ENCODE results near the gene XRCC3.

XRCC3 gene

DNA sequence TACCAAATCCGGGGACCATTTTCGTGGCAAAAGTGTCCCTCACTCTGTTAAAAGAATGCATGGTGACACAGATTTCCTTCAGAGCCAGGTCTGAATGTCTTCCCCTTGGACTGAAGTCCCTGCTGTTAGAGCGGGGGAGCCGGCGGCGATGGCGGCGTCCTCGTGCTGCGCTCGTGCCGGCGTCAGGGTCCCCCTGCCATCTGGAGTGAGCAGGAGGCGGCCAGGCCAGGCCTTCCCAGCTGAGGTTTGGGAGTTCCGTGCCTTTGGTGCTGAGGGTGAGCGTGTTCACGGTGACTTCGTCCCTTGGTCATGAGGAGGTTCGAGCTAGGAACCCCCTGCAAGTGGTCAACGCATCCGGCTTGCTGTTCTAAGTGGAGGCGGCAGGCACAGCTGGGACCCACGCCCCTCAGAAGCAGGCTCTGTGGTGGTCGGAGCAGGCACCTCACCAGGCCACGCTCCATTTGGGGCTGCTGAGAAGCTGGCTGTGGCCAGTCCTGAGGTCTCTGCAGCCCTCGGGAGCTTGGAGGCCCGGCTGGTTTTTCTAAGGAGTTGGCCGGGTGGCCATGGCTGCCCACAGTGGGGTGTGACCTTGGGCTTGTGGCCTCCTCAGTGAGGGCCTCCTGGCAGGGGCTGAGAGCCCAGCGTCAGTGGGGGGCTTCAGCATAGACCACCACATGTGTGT, 9.9 kb upstream of the XRCC3 start:
- DNase-seq = no peak

DNA sequence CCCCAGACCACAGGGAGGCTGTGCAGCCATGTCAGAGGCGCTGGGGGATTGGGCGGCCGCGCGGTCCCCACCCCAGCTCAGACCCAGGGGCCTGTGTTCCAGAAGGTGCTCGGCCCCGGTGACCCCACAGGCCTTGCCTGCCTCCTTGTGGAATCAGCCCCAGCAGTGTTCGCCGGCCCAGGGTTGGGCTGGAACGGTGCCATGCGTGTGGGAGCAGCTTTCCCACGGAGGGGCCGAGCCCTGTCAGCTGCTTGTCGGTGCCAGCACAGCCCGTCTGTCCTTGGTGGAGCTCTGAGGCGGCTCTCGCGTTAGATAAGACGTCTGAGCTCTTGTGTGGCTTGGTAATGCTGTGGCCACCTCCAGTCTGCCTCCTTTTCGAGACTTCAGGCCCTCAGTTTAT, 8.9 kb upstream of the XRCC3 start:
- no peak for DNase-seq

DNA sequence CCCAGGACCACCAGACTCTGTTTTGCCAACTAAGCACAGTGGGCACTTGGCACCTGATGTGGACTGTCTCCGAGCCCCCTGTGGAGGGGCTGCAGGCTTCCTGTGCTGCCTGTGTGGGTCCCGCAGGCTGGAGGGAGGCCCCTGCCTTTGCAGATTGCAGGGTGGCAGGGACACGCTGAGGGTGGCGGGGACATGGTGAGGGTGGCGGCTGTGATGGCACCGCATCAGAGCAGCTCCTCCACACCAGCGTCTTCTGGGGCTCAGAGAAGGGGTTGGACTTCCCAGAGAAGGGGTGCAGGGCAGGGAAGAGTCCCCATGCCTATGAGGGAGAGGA, 8.5 kb upstream of the XRCC3 start:
- DNase-seq = no peak

DNA sequence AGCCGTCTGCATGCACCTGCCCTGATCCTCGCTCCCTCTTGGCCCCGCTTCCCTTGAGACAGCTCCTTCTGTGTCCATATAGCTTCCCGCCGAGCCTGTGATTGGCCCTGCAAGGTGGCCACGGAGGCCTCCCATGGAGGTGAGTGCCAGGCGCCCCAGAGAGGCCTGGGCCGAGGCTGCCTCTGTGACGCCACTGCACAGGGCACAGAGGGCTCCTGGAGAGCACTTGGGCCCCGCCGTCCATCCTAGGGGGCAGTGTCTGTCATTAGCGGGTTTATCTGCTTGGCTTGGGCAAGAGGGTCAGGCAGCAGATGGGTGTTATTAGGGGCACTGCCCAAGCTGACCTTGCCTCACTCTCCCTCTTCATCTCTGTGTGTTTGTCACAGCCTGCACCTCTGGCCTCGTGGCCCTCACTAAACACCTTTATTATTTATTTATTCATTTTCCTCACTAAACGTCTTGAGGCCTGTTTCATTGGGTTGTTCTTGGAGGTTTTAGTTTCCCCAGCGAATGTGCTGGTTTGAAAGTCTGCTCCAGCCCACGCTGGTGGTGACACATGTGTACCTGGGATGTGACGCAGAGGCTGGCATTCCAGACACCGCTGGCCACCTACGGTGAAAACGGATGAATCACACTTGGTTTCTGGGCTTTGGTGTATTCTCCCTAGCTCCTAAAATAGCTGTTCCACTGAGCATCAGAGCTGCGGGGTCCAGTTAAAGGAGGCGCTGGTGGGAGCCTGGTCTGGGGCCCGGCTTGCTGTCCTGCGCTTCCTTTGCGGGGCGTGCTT, 6.3 kb upstream of the XRCC3 start:
- DNase-seq = no peak

DNA sequence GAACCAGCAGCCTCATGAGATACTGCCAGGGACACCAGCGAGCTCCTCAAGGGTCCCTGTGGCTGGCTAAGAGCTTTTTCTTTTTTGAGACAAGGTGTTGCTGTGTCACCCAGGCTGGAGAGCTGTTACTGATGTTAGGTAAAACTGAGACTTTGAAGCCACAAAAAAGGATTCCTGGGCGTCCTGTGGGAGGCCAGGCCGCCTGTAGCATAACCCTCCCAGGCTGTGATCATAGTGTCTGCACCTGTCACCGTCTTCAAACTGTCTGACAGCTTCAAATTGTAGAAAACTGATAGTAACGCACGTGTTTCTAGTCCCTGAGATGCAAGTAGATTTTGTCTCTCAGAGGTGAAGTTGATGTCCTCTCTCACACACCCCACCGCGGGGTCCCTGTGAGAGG, 4.5 kb upstream of the XRCC3 start:
- no peak for DNase-seq

DNA sequence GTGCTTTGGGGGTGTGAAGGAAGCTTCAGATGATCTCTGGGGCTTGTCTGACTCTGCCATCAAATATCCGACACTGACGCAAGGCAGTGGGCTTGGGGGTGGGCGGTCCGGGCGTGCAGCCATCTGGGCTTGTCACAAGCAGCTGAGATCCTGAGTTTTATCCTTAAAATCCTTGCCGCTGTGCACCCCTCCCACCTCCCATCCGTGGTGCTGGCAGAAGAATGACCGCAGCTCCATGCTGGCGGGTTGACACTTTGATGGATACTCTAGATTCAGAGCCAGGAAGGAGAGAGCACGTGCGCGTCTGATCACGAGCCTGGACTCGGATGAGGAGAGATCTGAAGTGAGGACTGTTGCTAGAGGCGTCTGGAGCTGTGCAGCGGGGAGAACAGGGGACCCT, 3.3 kb upstream of the XRCC3 start:
- no peak for DNase-seq

DNA sequence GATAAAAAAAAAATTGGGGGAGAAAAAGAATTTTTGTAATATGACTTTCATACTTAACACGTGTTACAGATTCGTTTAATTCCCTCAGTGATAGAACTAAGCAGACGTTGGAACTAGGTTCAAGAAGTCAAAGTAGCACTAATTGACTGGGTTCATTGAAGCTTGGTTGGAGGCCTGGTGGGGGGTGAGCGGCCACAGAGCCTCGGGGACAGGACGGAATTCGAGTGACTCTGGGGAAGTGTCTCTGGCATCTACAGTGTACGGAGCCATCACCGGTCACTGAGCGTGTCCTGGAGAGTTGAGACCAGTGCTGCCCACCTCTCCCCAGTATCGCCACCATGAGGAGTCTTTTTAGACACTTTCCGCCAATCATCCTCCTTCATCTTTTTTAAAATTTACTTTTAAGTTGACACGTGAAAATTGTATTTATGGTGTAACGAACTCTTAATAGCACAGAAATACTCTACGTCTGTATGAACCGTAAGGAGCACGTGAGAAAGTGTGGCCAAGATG, 1.7 kb upstream of the XRCC3 start:
- DNase-seq = no peak

DNA sequence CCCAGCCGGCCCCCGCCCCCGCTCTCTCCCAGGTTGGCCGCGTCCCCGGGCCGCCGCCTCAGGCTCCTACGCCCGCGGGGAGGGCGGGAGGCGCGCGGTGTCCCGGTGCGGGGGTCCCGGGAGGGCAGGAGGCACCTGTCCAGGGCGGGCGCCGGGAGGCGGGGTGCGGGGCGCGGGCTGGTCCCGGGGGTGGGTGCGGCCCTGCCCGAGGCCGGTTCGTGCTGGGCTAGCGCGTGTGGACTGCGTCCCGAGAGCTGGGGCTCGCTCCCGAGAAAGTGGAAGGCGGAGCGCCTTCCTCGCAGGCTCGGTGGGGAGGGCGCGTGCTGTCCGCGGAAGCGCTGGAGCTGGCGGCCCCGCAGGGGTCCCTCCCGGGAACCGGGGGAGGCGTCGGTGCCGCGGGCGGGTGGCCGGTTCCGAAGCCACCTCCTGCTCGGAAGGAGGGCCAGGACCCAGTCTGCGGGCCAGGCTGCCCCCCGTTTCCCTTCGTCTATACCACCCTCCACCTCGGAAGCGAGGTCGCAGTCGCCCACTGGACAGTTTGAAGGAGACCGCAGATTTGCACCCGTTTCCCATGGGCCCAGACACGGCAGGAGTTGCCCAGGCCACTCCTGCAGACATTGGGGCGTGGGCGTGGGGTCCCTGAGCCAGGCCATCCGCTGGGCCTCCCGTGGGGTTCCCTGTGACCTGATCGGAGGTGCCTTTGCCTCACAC, 995 bp upstream of the XRCC3 start:
- DNase-seq = no peak

DNA sequence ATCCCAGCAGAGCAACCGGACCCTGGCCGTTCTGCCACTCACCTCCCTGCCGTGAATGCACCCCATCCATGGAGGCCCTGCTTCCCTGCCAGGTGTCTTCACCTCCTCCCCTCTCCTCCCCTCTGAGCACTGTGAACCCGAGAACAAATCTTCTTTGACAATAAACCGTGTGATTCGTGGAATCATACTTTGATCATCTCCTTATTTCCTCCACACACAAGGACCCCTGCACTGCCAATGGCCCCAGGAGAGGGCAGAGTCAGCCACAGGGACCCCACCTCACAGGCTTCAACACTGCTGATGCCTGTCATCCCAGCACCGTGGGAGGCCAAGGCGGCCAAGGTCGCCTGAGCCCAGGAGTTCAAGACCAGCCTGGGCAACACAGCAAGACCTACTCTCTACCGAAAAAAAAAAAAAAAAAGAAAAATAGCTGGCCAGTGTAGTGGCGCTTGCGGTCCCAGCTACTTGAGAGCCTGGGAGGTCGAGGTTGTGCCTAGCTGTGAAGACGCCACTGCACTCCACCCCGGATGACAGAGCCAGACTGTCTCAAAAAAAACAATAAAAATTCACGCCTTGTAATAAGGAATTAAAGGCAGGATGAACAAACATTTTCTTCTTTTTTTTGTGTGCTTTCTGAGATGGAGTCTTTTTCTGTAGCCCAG, 1.1 kb downstream of the XRCC3 start:
- DNase-seq = no peak

DNA sequence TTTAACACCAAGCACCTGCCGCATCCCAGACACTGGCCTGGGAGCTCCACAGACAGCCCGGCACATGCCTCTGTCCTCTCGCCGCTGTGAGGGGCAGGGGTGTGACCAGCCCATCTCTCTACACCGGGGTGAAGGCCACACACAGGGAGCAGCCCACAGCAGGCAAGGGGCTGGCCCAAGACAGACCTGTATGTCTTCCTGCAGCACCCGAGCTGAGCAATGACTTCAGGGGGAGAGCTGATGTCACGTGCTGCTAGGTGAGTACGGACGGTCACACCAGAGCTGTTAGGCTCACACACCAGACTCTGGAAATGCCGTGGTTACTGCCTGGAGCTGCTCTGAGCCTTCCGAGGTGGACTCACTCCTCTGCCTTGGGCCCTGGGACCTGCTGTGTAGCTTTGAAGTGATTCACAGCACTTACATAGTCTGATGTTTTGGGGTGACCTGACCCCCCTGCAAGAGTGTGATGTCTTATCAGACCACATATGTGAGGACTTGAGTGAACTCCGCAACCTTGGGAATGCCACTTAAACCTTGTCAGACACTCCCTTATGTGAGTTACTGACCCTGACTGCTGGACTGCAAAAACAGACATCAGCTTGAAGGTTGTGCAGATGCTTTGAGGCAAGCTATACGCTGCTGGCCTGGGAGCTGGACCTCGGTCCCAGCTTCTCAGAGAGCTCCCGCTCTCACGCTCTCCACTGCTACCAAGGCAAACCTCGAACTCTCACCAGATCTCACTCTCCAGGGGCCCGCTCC, 1.8 kb downstream of the XRCC3 start:
- DNase-seq = no peak

DNA sequence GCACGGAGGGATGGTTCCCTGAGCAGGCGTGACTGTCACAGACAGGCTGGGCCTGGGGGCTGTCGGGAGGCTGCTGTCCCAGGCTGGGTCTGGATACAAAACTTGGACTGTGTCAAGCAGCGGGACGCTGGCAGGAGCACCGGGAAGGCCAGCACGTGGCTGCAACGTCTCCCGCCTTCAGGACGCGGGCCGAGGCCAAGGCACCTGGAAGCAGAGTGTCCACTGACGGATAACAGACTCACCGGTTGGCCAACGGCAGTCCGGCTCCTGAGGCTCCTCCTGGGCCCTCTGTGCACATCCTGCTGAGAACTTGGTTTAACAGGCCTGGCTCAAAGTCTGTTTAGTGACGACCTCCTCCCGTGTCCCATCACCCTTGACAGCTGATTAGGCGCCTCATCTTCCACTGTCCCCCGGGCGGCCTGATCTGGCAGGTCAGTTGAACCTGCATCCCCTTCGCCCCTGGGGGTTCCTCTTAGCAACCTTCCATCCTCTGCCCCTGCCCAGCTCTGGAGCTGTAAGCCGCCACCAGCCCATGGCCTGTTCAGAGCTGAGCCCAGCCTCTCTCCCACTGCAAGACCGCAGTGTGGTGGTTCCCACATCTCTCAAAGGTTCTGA, 2.5 kb downstream of the XRCC3 start:
- DNase-seq = no peak

DNA sequence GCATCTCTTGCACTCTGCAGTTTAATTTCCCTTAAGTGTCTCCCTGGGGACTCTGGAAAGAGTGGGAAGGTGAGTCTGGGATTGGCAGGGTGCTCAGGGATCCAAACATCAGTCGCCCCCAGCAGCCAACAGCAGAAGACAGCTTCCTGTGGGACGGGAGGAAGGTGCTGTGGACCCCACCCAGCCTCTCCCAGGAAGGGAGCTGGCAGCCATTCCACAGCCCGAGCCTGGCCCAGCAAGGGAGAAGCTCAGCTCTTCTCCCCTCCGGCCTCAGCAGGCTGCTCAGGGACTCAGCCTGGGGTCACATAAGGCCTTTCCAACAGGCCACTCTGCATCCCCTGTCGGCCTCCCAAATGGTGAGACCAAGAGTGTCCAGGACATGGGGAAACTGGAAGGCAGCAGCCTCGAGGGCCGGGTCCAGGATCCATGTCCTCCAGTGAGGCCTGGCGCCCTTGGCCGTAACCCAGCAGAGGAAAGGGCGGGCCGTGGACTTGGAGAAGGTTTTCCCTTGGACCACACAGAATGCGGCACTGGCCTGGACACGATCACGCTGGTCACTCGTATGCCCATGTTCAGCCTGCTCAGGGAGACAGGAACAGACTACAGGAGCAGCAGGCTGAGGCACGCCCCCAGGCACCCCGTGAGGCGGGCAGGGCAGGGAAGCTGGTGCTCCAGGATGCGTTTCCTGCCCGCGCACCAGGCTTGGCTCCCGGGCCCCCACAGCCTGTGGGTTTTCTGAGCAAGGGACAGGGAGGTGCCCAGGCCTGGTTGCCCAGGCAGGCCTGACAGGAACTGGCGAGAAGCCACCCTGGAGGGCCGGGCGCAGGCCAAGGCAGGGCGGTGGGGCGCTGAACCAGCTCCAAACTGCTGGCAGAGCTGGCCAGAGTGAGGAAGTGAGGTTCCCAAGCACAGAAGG, 3.5 kb downstream of the XRCC3 start:
- no peak for DNase-seq

DNA sequence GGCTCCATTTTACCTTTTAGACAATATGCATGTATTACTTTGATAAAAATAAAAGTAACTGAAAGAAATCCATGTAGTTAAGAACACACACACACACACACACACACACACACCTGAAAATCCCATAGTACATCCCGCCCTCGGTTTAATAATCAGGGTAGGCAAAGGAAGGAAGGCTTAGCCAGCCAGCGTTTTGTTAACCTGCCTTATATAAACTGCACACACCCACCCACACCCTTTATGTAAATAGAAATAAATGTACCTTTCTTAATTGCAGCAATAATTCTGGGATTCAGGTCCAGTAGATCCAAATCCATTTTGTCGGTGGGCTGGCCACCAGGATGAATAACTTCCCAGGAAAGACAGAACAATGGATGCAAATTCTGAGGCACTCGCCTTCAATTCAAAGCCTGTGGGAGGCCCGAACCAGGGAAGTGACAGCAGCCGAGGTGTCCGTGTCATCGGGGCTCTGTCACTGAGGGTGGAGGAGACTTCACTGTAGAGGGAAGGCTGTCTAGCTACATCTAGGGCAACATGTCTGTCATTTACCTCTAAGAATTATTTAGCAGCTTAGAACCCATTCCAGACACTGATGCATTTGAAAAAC, 4.4 kb downstream of the XRCC3 start:
- DNase-seq = no peak

DNA sequence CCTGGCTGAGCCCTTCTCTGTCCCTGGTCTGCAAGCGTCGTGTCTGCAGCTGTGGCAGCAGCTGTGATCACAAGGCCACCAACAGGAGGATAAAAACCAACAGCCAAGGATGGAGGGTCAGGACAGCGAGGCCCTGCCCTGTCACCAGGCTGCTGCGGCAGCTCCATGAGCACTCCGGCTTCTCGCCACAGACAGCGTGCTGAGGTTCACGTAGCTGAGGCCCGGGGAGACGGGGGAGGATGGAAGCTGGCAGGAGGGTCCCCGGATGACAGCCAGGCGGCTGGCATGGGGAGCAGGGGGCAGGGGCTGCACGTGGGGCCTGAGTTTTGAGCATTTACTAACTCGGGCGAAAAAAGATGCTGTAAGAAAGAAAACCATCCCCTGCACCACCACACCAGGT, 5.4 kb downstream of the XRCC3 start:
- DNase-seq = no peak

DNA sequence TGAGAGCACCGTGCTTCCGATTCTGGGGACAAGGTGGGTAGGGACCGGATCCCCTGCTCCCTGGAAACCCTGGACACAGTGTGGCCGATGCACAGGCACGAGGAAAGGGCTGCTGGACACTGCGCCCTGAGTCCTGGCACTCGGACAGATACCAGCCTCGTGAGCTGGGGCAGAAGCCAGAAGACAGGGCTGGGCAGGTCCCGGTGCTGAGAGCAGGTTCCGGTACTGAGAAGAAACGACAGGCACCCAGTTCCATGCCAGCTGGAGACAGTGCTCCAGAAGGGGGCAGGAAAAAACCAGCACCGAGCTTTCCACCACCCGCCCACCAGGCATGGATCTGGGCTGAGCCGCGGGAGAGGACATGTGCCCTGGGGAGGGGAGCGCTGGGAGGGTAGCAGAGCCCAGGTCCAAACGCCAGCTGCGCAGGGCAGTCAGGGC, 6.5 kb downstream of the XRCC3 start:
- DNase-seq = no peak

DNA sequence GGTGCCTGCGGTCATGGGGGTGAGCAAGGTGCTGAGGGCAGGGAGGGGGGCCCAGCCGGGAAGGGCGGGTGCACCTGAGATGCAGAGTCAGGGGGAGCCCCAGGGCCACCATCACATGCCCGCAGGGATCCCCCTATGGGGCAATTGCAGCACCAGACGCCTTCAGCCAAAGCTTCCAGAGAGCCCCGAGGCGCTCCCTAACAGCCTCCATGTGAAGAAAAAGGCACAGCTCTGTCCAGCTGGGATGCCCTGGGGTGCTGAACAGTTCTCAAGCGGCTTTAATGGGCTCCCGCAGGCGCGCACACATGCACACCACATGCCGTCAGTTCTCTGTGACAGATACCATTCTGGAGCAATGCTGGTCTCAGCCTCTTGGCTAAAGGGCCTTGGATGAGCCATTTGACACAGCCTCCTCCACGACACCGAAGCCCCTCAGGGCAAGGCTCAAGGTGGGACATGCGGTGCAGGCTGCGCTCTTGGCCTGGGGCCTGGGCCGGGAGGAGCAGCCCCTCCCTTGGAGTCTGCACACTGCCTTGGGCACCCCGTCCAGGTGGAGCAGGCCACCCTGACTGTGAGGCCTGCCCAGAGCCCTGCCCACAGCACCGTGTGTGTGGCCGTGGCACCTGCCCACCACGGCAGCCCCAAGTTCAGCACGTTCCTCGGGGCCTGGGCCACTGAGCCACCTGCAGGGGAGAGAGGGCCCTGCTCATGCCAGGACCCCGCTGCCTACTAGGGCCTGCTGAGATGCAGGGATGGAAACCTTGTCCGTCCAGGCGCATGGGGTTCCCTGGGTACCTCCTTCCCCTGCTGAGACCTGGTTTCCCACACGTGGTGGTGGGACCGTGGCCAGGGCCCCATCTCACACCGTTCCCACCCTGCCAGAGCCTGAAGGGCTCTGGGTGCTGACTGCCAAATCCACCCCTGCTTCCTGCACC, 7.7 kb downstream of the XRCC3 start:
- DNase-seq = no peak

DNA sequence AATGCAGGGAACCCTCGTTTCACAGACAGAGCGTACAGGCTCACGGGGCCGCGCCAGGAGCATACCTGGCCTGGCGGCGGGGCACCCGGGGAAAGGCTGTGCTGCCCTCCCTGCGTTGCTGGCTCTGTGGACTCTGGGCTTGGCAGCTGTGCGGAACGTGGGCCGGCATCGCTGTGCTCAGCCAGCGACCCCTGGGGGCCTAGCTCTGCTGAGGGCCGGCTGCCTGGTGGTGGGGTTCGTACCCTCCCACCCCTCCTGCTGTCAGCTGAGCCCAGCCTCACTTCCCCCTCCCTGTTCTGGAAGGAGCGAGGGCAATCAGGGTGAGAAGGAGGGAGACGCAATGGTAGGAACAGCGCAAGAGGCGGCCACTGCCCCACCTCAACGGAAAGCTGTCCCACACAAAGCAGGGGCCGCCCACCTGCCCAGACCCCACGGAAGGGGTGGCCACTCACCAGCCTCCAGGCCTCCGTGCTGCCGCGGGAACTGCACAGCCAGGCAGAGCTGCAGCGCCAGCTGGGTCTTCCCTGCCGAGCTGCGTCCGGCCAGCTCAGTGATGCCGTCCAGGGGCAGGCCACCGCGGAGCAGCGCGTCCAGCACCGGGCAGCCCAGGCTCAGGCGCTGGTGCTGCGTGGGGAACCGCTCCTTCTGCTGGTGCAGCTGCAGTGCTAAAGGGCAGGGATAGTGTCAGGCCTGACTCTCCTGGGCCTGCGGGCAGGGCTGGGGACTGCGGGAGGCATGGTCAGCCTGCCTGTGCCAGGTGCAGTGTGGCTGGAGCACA, 8.5 kb downstream of the XRCC3 start:
- no peak for DNase-seq

DNA sequence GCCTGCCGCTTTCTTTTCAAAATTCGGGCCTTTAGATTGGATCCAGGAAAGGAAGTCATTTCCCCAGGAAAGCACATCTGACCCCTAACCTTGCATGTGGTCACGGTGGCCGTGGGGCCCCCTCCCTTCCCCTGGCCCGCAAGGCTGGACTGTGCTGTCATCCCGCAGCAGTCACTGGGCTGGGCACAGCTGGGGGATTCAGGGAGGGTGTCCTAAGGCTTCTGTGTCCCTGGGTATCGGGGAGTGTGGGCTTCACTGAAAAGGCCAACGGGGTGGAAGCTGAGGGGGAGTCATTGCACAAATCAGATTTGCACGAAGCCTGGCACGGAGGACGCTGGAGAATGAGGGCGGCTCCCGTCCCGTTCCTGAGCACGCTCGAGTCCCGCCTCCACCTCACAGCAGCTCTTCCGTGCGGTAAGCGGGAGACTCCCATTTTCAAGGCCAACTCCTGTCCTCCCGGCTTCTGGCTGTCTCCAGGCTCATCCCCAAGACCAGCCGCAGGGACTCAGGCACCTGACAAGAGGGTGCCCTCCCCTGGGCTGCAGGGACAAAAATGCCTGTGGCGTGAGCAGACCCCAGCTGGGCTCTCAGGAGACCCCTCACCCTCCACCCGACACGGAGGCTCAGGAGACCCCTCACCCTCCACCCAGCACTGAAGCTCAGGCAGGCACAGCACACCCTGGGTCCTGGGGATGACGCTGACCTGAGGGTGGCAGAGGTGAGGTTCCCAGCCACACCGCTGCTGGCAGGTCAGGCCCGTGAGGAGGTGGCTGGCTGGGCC, 9.6 kb downstream of the XRCC3 start:
- no peak for DNase-seq
